HG03064 (cell line): ENCODE data around the gene DOCK2.
"Not testable (repeated sequence)": the region's sequence is repeated elsewhere in the genome, so short reads cannot be mapped to it uniquely, and the experiment has no call there.

Source experiments
- ATAC-seq: cut with Tn5 transposase; IDR thresholded peaks from one replicate; pipeline ENCODE4 v1.9.1; 2021; ENCODE audit warnings: low read depth; ENCODE audit not compliant: unreplicated experiment

The DOCK2 gene

GRCh38 chr5:169637085-169637548, at the start of gene DOCK2:
Gene DOCK2 (plus strand): TSS chr5:169637275. CDS start chr5:169637327, 52 bp downstream.
- ATAC-seq = peak; percentile 87

- no peak for ATAC-seq
Observed at GRCh38 chr5:169590602-169591001, 46.5 kb upstream of the DOCK2 start.

DNA sequence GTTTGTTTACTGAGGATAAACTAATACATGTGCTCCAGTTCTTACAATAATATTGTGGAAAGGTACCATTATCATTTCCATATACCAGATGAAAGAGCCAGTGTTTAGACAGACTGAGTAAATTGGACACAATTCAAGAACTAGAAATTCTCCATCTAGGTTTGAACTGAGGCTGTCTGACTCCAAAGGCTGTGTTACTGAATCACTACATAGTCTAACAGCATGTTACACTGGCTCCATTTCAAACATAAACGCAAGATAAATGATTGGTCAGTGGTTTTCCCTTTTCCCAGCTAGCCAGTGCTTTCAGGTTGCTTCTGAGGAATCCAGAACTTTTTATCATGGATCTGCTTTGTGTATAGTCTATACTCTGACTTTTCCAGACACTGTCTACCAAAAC, 45.4 kb upstream of the DOCK2 start:
- ATAC-seq = no peak

GRCh38 chr5:169592937-169593650, 44.0 kb upstream of the DOCK2 start:
- ATAC-seq = no peak

- no peak for ATAC-seq
Observed at GRCh38 chr5:169595172-169595820, 41.8 kb upstream of the DOCK2 start.

DNA sequence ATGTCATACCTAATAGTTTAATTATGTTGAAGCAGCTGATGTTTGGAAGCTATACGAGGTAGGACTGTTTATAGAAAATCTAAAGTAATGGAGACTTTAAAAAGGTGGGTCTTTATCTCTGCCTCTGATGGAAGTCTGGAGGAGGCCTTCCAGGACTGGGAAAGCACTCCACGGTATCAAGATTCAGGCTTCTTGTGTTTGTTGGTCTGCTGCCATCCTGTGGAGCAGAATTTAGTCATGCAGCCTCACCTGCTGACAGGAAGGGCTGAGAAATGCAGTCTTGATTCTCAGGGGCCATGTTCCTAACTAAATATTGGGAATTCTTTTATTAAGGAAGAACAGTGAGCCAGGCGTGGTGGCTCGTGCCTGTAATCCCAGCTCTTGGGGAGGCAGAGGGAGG, 37.6 kb upstream of the DOCK2 start:
- no peak for ATAC-seq

- ATAC-seq = no peak
Observed at GRCh38 chr5:169602535-169602934, 34.5 kb upstream of the DOCK2 start.

DNA sequence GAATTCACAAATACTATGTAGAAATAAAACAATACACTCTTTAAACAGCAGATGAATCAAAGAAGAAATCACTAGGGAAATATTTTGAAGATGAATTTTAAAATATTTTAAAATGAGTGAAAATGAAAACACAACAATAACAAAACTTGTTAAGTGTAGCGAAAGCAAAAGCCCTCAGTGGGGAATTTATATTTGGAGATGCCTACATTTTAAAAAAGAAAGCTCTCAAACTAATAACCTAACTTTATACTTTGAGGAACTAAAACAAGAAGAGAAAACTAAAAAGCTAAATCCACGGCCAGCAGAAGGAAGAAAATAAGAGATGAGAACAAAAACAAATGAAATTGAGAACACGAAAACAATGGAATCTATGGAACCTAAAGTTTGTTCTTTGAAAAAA, 30.8 kb upstream of the DOCK2 start:
- no peak for ATAC-seq

GRCh38 chr5:169607882-169608281, 29.2 kb upstream of the DOCK2 start:
- ATAC-seq = no peak

DNA sequence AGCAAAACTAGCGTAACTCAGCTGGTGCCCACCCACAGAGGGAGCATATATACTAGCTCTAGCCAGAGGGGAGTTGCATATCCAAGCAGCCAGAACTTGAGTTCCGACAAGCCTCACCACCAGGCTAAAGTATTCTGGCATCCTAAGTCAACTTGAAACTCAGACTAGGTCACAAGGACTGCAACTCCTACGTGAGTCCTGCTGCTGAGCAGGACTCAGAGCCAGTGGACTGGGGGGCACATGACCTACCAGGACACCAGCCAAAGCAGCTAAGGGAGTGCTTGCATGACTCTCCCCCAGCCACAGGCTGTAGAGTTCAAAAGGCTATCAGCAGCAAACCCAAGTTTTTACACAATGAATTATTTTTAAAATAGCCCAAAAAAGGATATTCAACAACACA, 27.4 kb upstream of the DOCK2 start:
- no peak for ATAC-seq

DNA sequence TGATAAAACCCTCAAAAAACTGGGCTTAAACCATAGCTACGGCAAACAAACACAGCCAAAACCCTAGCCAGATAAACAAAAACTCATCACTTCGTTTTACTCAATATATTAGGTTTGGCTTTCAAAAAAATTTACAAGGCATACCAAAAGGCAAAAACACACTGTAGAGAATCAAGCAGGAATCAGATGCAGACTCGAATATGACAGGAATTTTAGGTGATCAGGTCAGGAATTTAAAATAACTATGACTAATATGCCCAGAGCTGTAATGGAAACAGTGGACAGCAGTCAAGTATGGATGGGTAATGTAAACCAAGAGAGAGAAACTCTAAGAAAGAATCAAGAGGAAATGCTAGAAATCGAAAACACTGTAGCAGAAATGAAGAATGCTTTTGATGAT, 26.5 kb upstream of the DOCK2 start:
- no peak for ATAC-seq

DNA sequence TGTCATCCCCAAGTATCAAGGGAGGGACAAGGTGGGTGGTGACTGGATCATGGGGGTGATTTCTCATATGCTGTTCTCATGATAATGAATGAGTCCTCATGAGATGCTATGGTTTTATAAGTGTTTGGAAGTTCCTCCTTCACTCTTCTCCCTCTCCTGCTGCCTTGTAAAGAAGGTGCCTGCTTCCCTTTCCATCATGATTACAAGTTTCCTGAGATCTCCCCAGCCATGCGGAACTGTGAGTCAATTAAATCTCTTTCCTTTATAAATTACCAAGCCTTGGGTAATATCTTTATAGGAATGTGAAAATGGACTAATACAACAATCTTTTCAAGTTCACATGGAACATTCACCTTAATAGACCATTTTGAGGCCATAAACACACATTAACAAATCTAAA, 21.5 kb upstream of the DOCK2 start:
- ATAC-seq = no peak

GRCh38 chr5:169624307-169624706, 12.8 kb upstream of the DOCK2 start:
- ATAC-seq = not testable (repeated sequence)

DNA sequence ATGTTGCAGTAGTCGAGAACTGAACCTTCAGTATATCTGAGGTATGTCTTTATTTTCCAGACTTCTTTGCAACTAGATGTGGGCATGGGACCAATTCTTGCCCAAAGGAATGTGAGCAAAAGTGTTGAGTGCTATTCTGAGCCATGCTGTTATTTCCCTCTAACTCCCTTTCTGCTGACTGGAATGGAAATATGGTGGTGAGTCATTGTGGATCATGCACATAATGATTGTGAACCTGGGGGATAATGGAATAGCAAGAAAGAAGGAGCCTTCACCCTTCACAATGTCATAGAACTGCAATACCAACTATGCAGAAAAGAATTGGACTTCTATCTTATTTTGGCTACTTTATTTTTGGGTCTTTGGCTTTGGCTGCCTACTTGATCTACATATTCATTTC, 10.3 kb upstream of the DOCK2 start:
- ATAC-seq = no peak

GRCh38 chr5:169627551-169627950, 9.5 kb upstream of the DOCK2 start:
- ATAC-seq = no peak

- no peak for ATAC-seq
Observed at GRCh38 chr5:169628892-169629291, 8.2 kb upstream of the DOCK2 start.

- no peak for ATAC-seq
Observed at GRCh38 chr5:169629847-169630548, 7.1 kb upstream of the DOCK2 start.

DNA sequence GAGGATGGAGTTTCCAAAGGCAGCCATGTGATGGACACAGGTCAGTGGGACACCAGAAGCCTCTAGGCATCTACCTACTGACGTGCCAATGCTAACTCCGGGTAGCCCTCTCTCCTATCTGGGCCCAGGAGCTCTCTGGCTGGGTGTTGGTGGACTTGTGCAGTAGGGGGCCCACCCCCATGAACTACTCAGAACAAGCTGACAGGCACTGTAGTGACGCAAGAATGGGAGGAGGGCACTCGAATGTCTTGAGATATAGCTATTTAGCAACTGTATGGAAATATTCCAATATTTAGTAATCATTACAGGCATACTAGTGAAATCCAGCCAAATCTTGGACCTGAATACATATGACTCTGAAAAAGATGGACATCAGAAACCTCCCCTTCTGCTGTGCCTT, 5.7 kb upstream of the DOCK2 start:
- ATAC-seq = no peak

- ATAC-seq = no peak
Observed at GRCh38 chr5:169632946-169633345, 4.1 kb upstream of the DOCK2 start.

- ATAC-seq = no peak
Observed at GRCh38 chr5:169634606-169635005, 2.5 kb upstream of the DOCK2 start.

GRCh38 chr5:169635936-169636335, 1.1 kb upstream of the DOCK2 start:
- no peak for ATAC-seq
